HG02763 (cell line): ENCODE results near the gene SYCP2.
"Not testable (repeated sequence)": the region's sequence is repeated elsewhere in the genome, so short reads cannot be mapped to it uniquely, and the experiment has no call there.

Experiments used
- ATAC-seq: cut with Tn5 transposase; IDR thresholded peaks from one replicate; pipeline ENCODE4 v1.9.1; 2021; ENCODE audit warnings: mild to moderate bottlenecking, moderate library complexity; ENCODE audit not compliant: unreplicated experiment

Gene SYCP2

DNA sequence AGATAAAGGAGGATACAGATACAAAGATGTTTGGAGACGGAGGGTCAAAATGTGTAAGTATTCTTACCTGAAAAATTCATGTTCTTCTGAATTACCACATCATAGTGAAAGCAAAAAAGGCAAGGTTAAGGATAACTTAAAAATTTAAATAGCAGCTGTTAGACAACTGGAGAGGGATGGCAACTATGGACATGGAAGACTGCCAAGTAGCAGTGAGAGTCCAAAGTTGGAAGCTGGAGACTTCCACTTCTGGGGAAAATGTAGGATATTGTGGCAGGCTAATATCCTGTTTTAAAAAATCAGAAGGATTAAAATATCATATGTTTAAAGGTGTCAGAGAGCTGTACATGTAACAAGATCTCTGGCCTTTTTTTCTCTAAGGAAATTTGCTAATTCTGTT is 29.8 kb downstream of the SYCP2 start:
- no peak for ATAC-seq

- no peak for ATAC-seq
Observed at GRCh38 chr20:59902470-59902869, 31.0 kb downstream of the SYCP2 start.

DNA sequence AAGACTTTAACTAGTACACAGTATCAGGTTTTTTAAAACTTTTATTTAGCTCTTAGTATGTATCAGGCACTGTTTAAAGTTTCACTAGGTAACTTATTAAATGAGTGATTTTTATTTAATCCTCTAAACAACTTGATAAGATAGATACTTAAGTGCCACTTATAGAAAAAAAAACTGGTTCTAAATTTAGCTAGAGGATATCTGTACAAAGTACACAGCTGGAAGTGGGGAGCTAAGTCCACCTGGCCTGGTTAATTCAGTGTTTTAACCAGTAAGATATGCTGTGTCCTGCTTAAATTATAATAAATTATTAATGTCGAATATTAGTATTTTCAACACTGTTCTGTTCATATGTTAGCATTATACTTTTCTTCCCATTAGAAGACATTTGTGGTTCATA is 37.5 kb downstream of the SYCP2 start:
- ATAC-seq, result no peak

- no peak for ATAC-seq
Observed at GRCh38 chr20:59891581-59891980, 41.9 kb downstream of the SYCP2 start.

GRCh38 chr20:59890035-59890434 is 43.4 kb downstream of the SYCP2 start:
- not testable (repeated sequence) for ATAC-seq

GRCh38 chr20:59888050-59888449 is 45.4 kb downstream of the SYCP2 start:
- no peak for ATAC-seq

GRCh38 chr20:59884494-59884893 is 48.9 kb downstream of the SYCP2 start:
- no peak for ATAC-seq

DNA sequence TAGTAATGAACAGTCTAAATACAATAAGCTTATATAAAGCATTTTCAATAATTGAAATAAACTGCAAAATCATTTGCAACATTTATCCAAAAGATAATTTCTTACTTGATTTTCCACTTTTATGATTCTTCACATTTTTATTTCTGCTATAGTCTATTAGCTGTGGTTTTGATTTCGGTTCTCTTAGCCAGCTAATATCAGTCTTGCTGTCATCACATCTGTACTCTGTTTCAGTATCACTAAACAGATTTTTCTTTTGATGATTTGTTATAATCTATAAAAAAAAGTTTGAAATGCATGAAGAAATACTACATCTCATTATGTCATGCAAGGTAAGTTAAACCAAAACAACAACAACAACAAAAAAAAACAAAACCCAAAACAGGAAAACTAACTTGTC is 53.2 kb downstream of the SYCP2 start:
- ATAC-seq, result no peak

- ATAC-seq, result no peak
Observed at GRCh38 chr20:59873409-59873808, 60.0 kb downstream of the SYCP2 start.

- no peak for ATAC-seq
Observed at GRCh38 chr20:59871096-59871495, 62.3 kb downstream of the SYCP2 start.

GRCh38 chr20:59866338-59866737 is 67.1 kb downstream of the SYCP2 start:
- no peak for ATAC-seq

- no peak for ATAC-seq
Observed at GRCh38 chr20:59864726-59865125, 68.7 kb downstream of the SYCP2 start.

DNA sequence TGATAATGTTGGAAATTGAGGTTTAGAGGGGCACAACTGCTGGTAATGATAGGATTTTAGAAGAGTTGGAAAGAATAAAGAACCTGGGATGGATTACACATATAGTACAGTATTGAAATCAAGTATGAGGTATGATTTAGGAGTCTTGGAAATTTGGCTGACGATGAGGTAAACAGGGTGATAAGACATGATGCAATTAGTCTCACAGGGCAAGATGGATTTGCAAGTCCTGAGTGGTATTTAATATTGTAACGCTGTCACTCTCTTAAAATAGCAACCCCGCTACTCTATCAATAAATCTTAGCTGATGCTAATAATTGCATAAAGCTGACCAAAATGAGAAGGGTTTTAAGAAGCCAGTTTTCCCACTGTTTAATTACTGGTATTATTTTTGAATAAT is 70.4 kb downstream of the SYCP2 start:
- ATAC-seq, result no peak

- no peak for ATAC-seq
Observed at GRCh38 chr20:59861401-59861800, 72.0 kb downstream of the SYCP2 start.

GRCh38 chr20:59858425-59858824 is 75.0 kb downstream of the SYCP2 start:
- ATAC-seq, result no peak

- ATAC-seq, result no peak
Observed at GRCh38 chr20:59857966-59858365, 75.5 kb downstream of the SYCP2 start.

- not testable (repeated sequence) for ATAC-seq
Observed at GRCh38 chr20:59856941-59857340, 76.5 kb downstream of the SYCP2 start.

DNA sequence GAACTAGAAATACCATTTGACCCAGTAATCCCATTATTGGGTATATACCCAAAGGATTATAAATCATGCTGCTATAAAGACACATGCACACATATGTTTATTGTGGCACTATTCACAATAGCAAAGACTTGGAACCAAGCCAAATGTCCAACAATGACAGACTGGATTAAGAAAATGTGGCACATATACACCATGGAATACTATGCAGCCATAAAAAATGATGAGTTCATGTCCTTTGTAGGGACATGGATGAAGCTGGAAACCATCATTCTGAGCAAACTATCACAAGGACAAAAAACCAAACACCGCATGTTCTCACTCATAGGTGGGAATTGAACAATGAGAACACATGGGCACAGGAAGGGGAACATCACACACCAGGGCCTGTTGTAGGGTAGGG is 76.9 kb downstream of the SYCP2 start:
- ATAC-seq, result not testable (repeated sequence)

DNA sequence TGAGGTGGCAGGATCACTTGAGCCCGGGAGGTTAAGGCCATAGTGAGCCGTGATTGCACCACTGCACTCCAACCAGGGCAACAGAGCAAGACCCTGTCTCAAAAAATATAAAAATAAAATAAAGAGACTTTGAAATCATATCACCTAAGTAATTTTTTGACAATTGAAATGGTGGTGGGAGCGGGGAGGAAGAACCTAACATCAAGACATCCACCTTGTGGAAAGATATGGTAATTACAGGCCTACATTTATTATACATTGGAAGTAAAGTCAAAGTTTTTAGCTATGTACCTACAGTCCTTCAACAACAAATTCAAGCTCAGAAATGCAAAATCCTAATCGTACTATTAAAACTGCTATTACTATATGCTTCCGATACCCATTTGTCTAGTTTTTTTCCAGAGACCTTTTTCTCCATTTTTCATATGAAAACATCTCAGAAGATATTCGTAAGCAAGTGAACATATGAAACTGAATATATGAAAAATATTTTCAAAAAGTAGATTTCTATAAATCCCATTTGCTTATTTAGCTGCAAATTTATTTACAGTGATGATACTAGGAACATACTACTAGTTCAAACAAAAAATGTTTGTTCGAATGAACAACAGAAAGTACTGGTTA is 83.3 kb downstream of the SYCP2 start:
- peak; percentile 47 for ATAC-seq

GRCh38 chr20:59848182-59848581 is 85.3 kb downstream of the SYCP2 start:
- no peak for ATAC-seq

DNA sequence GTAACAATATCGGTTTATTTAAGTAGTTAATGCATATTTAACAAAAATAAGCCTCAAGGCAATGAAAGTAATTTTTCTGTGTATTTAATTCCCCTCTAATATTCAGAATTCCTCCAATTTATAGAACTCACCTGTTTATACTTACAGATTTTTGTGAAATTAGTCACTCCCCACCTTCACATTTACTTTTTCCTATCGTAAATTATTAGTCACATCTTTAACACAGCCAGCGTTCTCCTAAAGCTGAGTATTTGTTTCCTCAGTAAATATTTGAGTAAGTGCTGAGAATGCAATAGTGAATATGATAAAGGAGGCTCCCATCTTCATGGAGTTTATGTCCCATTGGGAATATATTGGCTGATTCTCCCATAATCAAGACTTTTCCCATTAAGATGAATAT is 88.0 kb downstream of the SYCP2 start:
- no peak for ATAC-seq

- no peak for ATAC-seq
Observed at GRCh38 chr20:59839400-59839799, 94.0 kb downstream of the SYCP2 start.

GRCh38 chr20:59837623-59838394 is 95.6 kb downstream of the SYCP2 start:
- ATAC-seq, result peak; percentile 76
